Brain microvascular endothelial cell (primary cell): Measurements from ENCODE around the gene ZNF614.

Experiments used
- DNase-seq: peaks from one replicate; pipeline ENCODE4 v3.0.0-alpha.2; 2020
- H3K27ac ChIP-seq: fragments of 250-450 bp; sonication (Bioruptor Pico); 2 replicates; pipeline ENCODE4 v1.5.1; 2020; ENCODE audit warnings: mild to moderate bottlenecking, moderate library complexity
- H3K27me3 ChIP-seq: fragments of 250-450 bp; sonication (Bioruptor Pico); replicated peaks from 2 replicates; pipeline ENCODE4 v1.5.1; 2020; ENCODE audit warnings: mild to moderate bottlenecking
- H3K36me3 ChIP-seq: fragments of 250-450 bp; sonication (Bioruptor Pico); replicated peaks from 2 replicates; pipeline ENCODE4 v1.5.1; 2020; ENCODE audit warnings: mild to moderate bottlenecking
- H3K4me3 ChIP-seq: 2 replicates; pipeline ENCODE4 v1.5.1; 2011; ENCODE audit warnings: low read depth, mild to moderate bottlenecking, control low read depth, low read length, moderate library complexity
- in situ Hi-C: cut with HindIII; loops from 2 replicates; pipeline ENCODE4 v1.10.0; 2017; ENCODE audit warnings: low sequenced_read_pairs, low pct_ligation_motif_present
- TF ChIP-seq, protein P1 (sequence below): IDR thresholded peaks from 2 replicates; pipeline ENCODE4 v1.5.1; 2011; ENCODE audit warnings: low read depth, mild to moderate bottlenecking, moderate library complexity, low read length, control low read depth, inconsistent platforms; ENCODE audit errors: missing control alignments

ZNF614 gene

DNA sequence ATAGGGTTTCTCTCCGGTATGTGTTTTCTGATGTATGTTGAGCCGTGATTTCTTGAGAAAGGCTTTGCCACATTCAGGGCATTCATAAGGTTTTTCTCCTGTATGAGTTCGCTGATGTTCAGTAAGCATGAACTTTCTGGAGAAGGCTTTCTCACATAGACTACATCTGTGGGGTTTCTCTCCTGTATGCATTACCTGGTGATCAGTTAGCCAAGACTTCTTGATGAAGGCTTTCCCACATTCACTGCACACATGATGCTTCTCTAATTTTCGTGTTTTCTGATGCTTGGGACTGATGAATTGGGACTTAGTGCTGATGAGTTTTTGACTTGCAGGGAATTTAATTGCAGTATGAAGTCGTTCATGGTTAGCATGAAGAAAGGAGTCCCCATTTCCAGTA lies 62.6 kb downstream of the ZNF614 start:
- TF ChIP-seq, protein P1, sequence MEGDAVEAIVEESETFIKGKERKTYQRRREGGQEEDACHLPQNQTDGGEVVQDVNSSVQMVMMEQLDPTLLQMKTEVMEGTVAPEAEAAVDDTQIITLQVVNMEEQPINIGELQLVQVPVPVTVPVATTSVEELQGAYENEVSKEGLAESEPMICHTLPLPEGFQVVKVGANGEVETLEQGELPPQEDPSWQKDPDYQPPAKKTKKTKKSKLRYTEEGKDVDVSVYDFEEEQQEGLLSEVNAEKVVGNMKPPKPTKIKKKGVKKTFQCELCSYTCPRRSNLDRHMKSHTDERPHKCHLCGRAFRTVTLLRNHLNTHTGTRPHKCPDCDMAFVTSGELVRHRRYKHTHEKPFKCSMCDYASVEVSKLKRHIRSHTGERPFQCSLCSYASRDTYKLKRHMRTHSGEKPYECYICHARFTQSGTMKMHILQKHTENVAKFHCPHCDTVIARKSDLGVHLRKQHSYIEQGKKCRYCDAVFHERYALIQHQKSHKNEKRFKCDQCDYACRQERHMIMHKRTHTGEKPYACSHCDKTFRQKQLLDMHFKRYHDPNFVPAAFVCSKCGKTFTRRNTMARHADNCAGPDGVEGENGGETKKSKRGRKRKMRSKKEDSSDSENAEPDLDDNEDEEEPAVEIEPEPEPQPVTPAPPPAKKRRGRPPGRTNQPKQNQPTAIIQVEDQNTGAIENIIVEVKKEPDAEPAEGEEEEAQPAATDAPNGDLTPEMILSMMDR: no peak
- H3K4me3 ChIP-seq: no peak overlapping the region
- no peak for DNase-seq
- in situ Hi-C loops: no loop called here
- H3K27ac ChIP-seq: no peak overlapping the region
- H3K36me3 ChIP-seq: peaks cover 43% of the 10 kb centered on the region
- H3K27me3 ChIP-seq: no peaks in the 10 kb centered on the region
